OCI-M2 (cell line): ENCODE measurements around the gene PARL.
"Not testable (repeated sequence)": the region's sequence is repeated elsewhere in the genome, so short reads cannot be mapped to it uniquely, and the experiment has no call there.

ENCODE experiments used
- DNase-seq: peaks from one replicate; lab custom pipeline; 2025; ENCODE audit not compliant: unreplicated experiment; lab: John Stamatoyannopoulos, UW

Gene PARL

DNA sequence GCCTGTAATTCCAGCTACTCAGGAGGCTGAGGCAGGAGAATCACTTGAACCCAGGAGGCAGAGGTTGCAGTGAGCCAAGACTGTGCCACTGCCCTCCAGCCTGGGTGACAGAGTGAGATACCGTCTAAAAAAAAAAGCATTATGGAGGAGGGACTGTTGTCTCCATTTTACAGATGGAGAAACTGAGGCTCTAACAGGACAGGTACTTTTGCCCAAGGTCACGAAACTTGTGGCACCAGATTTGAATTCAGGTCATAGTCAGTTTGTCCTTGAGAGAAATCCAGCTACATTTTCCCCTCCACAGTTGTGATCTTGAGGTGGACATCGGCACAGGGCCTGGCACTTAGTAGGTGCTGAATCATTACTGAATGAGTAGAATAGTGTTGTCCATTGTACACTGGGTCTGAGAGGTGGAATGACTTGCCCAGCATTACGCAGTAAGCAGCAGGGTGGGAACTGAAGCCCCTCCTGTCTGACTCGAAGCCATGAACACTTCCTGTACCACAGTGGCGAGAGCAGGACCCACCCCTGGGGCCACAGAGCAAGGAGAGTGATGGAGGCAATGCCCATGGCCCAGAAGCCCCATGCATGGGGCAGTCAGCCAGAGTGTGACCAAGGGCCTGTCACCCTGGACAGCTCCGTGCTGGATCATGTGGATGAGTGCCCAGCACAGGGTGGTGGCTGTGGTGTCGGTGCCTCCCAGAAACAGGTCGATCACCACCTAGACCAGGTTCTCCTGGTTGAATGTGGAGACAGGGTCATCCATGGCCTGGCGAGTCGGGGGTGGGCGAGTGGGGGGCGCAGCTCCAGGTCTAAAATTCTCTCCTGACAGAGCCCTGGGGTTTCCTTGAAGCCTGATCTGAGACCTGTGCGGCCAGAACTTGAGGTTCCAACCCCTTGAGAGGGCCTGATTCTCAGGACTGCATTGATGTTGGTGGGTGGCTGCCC, 20.4 kb upstream of the PARL start:
- no peak for DNase-seq

DNA sequence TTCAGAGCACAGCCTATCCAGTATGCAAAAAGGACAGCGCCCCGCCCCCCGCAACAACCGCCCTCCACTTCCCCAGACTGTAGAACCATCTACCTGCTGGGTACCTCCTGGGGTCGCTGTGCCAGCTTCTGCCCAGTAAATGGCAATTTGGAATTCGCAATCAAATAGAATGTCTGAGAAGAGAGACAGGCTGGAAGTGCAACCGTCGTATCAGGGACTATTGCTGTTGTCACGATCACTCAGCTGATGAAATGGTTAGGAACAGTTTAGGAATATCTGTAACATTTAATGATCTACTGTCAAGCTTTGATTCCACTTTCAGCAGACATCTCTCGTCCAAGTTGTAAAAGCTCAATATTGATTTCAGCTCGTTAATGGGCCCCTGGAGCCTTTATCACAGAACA, 13.3 kb upstream of the PARL start:
- no peak for DNase-seq

DNA sequence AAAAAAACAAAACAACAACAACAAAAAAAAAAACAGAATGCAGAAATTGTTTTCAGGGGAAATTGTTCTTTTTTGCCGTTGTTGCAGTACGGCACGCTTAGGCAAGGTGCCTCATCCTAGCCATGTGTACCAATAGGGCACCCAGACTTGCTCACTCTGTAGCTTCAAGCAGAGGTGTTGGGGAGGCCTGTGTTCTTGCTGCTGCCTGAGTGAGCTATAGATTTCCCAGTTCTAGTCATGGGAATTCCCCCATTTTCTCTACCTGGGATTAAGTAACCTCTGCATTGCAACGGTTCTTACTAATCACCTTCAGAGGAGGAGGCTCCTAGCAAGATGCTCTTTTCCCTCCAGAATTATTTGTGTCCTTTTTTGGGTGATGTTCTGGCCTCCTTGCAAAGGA, 12.9 kb upstream of the PARL start:
- DNase-seq = no peak

DNA sequence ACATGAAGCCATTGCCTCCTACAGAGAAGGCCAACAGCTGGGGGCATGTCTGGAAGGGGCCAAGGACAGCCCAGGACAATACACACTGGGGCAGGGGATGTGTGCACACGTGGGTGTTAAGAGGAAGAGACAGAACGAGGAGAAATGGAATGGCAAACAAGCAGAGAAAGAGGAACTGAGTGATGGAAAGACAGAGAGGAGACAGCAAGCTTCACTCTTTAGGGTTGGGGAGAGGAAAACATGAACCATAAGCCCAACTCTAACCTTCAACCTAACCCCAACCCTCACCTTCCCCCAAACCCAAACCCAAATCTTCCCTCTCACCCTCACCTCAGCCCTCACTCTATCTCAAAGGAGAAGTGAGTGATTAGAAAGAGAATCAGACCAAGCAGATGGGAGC, 11.9 kb upstream of the PARL start:
- no peak for DNase-seq

DNA sequence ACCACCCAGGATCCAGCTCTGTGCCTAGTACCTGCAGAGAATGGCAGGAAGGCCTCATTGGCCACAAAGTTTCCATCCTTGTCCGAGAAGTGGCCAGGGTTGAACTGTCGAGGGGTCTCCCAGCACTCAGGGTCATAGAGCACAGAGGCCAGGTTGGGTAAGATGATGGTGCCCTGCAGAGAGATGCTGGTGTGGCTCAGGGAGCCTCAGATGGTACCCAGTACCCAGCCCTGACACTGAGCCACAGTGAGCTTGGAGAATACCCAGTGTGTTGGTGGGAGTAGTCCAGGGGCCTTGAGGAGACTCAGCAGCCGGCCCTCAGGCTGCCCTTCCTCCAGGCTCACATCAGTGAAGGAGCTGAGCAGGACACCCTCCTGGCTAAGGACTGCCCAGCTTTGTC, 11.5 kb upstream of the PARL start:
- no peak for DNase-seq

DNA sequence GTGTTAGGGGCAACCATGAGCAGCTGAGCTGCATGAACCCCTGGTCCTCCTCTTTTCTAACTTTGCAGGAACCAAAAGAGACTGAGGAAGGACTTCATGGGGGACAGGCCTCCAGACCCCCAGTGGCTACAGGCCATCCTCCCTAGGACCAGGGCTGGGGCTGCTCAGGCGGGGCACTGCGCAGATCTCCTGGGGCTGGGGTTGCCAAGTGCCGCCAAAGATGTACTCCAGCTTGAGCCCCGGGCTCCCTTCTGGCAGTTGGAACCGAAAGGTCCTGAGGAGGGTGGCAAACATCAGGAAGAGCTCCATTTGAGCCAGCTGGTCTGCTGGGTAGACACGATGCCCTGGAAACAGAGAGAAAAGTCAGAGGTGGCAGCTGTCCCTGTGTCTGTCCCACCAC, 11.1 kb upstream of the PARL start:
- DNase-seq = no peak

DNA sequence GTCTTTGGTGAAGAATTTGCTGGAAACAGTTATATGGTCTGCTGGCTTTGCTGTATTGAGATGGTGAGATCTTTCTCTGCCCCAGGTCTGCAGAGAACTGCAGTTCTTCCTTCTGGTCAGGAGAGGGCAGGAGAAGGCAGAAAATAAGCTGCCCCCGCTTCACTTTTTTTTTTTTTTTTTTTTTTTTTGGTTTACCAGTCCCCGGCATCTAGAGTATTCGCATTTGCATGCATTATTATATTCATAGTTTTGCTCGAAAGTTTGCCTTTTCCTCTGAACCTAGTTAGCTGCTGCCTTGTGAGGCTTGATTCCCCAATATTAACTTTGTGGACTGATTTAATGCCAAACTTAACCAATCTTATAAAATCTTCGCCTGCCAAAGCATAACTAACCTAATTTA, 10.6 kb upstream of the PARL start:
- DNase-seq = no peak

DNA sequence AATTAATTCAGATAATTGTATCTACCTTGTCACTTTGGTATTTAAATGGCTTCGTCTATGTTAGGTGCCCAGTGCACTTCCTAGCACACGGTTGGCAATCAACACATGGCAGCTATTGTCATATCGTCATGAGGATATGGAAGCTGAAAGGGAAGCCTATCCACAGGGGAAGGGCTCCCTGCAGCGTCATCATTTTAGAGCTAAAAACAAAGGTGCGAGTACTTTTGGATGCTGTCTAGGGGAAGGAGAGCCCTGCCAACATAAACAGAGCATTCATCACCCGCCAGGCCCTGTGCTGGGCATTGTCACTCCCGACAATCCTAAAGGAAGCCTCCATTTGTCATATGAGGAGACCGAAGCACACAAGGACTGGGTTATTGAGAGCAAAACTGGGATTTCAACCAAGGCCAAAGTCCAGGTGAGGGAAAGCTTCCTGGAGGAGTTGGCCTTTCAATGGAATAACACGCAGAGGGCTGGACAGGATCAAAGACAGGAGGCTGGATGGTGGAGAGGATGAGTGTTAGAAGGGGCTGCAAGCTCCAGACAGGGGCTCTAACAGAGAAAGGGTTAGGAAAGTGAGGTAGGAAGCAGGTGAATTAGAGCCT, 8.0 kb upstream of the PARL start:
- no peak for DNase-seq

DNA sequence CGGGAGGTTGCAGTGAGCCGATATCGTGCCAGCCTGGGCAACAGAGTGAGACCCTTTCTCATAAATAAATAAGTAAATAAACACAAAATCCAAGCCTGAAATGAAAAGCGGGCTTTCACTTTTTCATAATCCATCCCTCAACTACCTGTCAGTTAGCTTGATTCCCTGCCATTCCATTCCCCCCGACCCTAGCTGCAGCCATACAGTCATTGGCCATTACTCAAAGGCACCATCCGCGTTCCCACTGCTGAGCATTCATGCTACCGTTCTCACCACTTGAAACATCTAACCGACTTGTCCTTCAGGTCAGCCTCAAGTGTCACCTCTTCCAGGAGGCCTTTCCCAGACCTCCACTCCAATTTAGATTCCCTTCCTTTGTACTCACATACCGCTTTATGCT, 1.1 kb upstream of the PARL start:
- no peak for DNase-seq

DNA sequence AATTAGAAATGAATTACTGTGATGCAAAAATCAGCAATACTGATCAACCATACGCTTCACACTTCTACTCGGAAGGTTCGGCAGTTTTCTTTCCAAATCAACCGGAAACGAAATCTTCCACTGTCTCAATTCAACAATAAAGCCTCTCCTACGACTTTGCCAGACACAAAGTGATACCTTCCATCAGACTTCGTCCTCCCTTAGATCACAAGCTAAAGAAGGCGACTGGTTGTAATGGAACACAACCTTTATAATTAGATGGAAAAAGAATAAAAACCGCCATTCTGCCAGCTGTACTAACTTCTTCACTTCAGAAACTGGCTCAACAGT, 618 bp downstream of the PARL start:
- DNase-seq = no peak

DNA sequence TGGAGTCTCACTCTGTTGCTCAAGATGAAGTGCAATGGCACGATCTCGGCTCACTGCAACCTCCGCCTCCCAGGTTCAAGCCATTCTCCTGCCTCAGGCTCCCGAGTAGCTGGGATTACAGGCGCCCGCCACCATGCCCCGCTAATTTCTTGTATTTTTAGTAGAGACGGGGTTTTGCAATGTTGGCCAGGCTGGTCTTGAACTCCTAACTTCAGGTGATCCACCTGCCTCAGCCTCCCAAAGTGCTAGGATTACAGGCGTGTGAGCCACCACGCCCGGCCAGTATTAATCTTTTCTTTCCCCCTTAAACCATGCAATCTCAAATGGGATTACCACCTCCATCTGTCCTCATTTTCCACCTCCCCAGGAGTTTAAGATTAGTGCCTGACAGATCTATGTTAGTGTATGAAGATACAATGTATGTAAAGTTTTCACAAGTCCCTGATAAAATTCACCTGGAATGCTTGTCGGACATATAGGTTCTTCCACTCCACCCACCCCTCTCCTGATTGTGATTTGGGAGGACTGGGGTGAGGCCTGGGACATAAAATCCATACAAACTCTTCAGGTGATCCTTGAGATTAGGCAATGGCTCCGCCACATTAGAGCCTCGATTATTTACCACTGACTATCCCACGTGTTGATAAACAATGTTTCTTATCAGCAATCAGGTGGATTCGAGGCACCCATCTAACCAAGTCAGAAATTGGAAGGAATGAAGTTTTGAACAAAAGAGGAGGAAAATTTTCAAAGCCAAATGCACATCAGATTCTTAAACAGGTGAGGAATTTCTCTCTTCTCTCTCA, 1.2 kb downstream of the PARL start:
- no peak for DNase-seq

DNA sequence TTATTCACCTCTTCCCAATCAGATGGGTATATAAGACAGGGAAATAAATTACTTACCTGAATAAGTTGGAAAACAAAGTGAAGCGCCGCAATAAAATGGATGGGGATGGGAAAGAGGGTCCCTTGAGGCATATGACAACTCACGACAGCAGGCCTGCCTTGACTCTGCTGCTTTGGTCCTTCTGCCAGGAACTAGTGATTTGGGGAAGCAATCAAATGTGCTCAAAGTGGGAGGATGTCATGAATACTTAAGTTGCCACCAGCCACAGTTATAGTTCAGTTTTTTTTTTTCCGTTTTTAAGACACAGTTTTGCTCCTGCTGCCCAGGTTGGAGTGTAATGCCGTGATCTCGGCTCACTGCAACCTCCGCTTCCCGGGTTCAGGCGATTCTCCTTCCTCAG, 4.6 kb downstream of the PARL start:
- DNase-seq = no peak

DNA sequence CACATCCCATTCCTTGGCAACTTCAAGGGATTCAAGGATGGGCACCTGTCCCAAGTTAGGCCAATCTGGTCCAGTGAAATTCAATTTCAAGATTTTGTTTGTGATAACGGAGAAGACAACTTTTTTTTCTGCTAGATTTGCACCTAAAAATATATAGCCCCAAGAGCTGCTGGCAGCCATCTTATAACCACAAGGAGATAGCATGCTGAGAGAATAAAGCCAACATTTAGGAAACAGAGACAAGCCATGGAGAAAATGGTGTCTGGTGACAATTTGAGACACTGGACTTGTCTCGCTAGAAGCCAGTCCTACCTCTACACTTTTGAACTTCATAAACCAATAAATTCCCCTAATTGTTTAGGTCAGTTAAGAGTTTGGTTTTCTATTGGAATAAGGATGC, 5.4 kb downstream of the PARL start:
- no peak for DNase-seq

DNA sequence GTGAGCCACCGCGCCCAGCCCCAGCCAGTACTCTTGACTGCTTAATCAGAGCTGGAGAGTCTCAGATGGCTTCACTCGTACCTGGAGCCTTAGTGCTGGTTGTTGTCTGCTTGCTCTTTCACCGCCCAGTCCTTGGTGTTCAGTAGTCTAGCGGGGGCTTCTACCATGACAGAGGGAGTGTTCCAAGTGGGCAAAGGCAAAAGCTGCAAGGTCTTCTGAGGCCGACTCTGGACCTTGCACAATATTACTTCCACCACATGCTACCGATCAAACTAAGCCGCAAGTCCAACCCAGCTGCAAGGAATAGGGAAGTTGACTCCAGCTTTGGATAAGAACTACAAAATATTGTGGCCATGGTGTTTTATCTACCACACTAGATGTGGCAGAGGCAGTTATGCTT, 6.6 kb downstream of the PARL start:
- peak; percentile 51 for DNase-seq

DNA sequence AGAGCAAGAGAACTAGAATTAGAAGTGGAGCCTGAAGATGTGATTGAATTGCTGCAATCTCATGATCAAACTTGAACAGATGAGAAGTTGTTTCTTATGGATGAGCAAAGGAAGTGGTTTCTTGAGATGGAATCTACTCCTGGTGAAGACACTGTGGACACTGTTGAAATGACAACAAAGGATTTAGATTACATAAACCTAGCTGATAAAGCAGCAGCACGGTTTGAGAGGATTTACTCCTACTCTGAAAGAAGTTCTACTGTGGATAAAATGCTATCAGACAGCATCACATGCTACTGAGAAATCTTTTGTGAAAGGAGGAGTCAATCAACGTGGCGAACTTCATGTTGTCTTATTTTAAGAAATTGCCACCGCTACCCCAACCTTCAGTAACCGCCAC, 7.5 kb downstream of the PARL start:
- not testable (repeated sequence) for DNase-seq

DNA sequence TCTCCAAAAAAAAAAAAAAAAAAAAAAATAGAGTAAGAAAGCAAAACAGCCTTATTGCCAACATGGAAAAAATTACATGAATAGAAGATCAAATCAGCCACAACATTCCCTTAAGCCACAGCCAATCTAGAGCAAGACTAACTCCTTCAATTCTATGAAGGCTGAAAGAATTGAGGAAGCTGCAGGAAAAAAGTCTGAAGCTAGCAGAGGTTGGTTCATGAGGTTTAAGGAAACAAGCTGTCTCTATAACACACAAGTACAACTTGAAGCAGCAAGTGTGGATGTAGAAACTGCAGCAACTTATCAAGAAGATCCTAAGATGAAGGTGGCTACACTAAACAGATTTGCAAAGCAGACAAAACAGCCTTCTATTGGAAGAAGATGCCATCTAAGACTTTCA, 9.3 kb downstream of the PARL start:
- no peak for DNase-seq

DNA sequence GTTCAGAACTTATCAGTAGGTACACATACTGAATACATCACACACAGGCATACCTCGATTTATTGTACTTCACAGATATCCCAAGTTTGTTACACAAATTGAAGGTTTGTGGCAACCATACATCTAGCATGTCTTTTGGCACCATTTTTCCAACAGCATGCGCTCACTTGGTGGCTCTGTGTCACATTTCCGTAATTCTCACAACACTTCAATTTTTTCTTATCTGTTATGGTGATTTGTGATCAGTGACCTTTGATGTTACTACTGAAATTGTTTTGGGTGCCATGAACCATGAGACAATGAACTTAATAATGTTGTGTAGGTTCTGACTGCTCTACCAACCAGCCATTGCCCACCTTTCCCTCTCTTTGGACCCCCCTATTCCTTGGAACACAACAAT, 10.8 kb downstream of the PARL start:
- no peak for DNase-seq

DNA sequence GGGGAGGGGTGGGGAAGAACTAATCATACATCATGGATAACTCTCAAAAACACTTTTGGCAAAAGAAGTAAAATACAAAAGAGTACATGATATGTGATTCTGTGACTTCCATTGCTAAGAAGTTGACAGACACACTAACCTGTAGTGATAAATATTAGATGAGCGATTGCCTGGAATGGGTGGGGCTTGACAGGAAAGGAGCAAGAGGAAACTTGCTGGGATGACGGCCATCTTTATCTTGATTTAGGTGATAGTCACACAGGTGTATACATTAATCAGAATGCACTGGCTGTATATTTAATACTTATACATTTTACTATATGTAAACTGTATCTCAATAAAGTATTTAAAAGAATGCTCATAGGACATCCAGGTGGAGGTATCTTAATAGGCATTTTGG, 13.1 kb downstream of the PARL start:
- DNase-seq = no peak

DNA sequence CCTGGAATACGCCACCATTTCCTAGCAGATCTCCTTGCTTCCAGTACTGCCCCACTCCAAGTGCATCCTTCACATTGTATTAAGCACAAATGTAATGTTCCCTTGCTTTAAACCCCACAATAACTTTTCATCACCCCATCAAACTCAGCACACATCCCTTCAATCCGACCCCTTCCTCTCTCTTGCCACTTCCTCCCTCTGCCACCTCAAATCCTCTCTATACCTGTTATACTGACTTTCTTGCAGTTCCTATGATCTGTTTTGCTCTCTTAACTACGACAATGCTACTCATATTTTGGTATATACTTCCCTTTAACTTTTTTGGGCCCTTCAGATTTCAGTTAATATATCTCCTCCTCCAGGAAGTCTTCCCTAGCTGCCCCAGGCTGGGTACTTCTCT, 14.1 kb downstream of the PARL start:
- DNase-seq = no peak

DNA sequence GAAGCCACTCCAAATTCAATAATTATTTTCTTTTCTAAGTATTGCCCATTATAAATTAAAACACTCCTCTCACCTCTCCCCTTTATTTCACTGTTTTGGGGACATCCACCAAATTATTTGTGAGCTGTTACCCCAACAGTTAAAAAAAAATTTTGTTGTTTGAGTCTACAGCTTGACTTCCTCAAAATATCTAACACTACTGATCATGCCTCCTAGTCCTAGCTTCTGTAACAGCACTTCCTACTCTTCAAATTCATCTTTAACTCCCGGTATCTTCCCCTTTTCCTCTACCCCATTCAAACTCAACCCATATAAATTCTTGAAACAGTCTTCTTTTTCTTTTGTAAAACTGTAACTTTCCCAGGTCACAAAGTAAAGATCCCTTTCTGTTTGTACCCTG, 15.9 kb downstream of the PARL start:
- DNase-seq = no peak

DNA sequence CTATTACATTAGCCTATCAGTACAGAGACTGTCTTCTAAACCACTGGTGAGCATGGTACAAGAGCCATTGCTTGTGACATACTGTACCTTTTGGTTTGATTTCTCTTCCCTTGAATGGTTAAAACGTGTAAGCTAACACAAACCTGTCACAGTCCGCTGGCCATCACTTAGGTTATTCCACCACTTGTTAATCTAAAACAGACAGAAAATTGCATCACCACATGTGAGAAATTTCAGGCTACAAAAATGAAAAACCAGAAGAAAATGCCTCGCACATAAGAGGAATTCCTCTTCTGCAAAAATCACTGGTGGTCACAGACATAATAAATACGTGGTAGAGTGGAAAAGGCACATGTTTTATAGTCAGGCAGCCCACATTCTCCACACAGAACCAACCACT, 22.1 kb downstream of the PARL start:
- no peak for DNase-seq

DNA sequence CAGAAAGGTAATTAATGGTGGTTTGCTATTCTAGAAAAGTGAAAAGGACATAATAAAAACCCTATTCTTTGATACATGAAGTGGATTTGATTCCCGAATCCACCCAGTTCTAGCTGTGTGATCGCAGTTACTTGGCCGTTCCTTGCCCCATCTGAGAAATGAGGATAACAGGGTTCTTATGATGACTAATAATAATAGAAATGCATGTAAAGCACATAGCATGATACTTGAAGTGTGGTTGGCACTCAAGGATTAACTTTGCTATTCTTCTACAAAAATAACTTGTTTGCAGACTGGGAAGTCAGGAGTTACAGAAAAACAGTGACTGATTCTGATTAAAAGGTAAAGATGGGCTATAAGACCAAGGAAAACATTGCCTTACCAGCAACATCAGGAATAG, 26.8 kb downstream of the PARL start:
- DNase-seq = no peak
